Cerebellar cortex (tissue), 1 donor: ENCODE results near the gene ZMYM4.
"Not testable (repeated sequence)": the region's sequence is repeated elsewhere in the genome, so short reads cannot be mapped to it uniquely, and the experiment has no call there.

Source experiments
- DNase-seq: peaks from one replicate; pipeline ENCODE4 v3.0.0-alpha.2; 2015; ENCODE audit warnings: low spot score

Gene ZMYM4

GRCh38 chr1:35268282-35269200 lies at the start of gene ZMYM4:
ZMYM4 (plus strand) TSS chr1:35268709; CDS start chr1:35269047, 338 bp downstream.
- DNase-seq: peak; percentile 97

DNA sequence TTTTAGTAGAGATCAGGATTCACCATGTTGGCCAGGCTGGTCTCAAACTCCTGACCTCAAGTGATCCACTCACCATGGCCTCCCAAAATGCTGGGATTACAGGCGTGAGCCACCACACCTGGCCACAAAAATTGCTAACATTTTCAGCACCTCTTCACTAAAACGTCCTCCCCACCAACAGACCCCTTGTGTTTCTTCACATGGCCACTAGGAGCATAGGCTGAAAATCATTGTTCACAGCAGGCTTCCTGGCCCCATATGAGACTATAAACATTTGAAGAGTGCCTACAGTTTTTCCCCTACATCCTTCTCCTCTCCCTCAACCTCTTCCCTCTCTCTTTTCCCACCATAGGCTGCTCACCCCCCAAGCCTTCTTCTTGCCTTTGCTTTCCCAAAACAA lies 47.5 kb upstream of the ZMYM4 start:
- DNase-seq: peak; percentile 20

- DNase-seq: no peak
Measured at GRCh38 chr1:35222322-35223083, 46.0 kb upstream of the ZMYM4 start.

DNA sequence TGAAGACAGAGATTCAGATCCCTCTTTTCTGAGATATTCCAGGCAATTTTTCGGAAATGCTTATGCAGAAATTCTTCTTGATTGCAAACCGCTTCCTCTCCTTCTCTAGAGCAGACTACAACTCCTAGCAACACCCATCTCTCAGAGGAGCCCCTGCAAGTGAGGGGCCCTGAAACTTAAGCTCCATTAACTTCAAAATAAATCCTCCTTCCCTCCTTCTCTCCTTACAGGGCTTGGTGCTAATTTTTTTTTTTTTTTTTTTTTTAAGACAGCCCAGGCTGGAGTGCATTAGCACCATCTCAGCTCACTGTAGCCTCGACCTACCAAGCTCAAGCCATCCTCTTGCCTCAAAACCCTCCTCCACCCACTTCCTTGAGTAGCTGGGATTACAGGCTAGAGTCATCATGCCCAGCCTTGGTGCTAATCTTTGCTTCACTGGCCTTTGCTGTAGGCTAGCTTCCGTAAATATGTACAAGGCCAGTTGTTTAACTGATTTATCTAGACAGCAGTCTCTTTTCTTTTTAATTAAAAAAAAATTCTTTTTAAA lies 45.4 kb upstream of the ZMYM4 start:
- DNase-seq: no peak

DNA sequence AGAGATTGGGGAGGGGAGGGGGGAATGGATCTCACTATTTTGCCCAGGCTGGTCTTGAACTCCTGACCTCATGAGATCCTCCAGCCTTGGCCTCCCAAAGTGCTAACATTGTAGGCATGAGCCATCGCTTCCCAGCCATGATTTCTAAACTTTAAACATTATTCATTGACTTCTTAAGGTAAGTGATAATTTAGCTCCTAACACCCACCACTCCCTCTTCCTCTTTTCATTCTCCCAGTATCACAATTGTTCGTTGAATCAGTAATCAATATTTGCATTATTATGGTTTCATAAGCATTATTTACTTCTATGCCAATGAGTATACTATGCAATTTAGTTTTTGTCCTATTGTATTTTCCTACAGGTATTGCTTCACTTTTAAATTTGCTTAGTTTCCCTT lies 42.0 kb upstream of the ZMYM4 start:
- no peak for DNase-seq

DNA sequence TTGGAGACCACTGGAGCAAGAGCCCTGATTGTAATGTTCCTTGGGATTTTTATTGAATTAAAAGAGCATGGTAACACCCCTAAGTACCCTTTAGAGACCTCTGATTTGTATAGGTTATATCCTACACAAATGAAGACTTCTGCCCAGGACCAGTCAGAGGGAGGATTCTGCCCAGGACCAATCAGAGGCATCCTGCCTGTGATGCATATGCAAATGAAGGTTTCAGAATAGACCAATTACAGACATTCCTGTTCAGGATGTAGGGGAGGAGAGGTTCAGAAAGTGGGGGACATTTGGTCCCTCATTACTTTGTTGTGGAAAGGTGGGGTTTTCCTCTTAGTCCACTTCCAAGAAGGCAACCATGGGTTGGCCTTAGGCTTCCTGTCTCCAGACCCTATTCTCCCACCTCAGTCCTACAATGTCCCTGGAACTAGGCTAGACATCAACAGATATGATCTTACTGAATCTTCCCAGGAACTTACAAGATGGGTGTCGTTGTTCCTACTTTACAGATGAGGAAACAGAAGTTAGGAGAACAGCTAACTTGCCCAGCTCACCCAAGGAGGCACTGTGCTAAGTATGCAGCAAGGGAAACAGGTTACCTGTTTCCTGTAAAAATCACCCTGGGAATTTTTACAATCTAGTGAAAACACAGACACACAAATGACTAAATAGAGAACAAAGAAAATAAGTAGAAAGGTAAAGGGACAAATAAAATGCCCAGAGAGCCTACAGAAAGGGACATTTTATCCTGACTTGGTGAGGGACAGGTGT lies 38.7 kb upstream of the ZMYM4 start:
- no peak for DNase-seq

DNA sequence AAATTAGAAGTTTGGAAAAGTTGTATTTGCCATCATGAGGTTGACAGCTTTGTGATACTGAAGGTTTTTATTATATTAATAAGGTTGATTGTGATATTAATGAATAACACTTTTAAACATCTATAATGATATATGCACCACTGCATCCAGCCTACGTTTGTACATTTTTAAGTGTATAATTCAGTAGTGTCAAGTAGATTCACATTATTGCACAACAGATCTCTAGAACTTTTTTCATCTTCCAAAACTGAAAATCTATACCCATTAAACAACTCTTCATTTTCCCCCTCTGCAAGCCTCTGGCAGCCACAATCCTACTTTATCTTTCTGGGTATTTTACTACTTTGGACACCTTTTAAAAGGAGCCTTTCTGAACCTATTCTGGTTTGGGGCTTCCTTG lies 37.2 kb upstream of the ZMYM4 start:
- DNase-seq: no peak

GRCh38 chr1:35236772-35237171 lies 31.7 kb upstream of the ZMYM4 start:
- not testable (repeated sequence) for DNase-seq

DNA sequence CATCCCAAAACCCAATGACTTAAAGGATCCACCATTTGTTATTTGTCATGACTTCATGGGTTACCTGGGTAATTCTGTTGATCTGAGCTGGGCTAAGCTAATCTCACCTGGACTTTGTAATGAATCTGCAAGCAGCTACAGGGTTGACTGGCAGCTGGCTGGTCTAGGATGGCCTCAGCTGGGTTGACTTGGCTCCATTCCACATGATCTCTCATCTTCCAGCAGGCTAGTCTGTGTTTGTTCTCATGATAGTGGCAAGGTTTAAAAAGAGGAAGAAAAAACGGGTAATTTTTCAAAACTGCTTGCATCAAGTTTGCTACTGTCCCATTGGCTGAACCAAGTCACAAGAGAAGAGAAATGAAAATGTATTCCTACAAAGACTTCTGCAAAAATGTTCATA lies 24.8 kb upstream of the ZMYM4 start:
- no peak for DNase-seq

GRCh38 chr1:35247256-35247655 lies 21.3 kb upstream of the ZMYM4 start:
- no peak for DNase-seq

GRCh38 chr1:35253941-35254340 lies 14.6 kb upstream of the ZMYM4 start:
- no peak for DNase-seq

GRCh38 chr1:35255276-35255675 lies 13.2 kb upstream of the ZMYM4 start:
- DNase-seq: no peak

DNA sequence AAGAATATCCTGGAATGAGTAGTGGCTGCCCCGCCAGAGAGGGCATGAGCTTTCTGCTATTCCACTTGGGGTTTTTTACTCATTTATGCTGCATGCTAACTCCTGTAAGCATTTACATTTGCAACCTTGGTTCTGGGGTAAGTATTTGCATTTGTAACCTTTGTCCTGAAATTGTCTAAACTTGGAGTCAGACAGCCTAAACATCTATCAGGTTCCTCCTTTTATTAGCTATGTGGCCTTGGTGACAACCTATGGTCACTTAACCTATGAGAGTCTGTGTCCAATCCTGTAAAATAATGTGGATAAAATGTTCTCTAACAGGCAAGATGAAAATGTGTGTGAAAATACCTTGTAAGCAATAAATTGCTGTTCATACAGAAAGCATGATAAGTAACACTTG lies 8.9 kb upstream of the ZMYM4 start:
- no peak for DNase-seq

GRCh38 chr1:35261412-35262120 lies 6.9 kb upstream of the ZMYM4 start:
- no peak for DNase-seq

DNA sequence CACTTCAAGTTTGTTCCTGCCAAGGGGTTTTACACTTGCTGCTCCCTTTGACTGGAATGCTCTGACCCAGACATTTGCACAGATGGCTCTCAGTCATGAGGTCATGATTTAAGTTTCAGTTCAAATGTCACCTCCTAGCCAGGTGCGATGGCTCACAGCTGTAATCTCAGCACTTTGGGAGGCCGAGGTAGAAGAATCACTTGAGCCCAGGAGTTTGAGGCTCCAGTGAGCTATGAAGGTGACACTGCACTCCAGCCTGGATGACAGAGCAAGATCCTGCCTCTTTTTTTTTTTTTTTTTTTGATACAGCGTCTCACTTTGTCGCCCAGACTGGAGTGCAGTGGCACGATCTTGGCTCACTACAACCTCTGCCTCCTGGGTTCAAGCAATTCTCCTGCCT lies 4.5 kb upstream of the ZMYM4 start:
- DNase-seq: no peak

DNA sequence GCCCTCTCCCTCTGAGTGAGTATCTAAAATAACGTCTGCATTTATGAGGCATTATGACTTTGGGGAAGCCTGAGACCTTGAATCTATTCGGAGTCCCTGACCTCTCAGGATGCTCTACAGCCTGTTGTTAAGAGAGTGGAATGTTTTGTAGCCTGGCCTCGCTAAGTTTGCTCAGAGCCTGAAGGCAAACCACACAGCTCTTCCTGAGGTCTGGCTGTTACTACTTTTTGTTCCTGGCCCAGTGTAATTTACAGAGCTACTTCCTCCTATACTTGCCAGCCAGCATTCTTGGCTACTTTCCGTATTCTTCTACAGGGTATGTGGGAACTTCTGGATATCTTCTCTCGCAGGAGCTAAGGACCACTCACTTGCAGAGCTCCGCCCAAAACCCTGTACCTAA lies 3.6 kb upstream of the ZMYM4 start:
- DNase-seq: no peak

GRCh38 chr1:35266306-35266705 lies 2.2 kb upstream of the ZMYM4 start:
- no peak for DNase-seq

DNA sequence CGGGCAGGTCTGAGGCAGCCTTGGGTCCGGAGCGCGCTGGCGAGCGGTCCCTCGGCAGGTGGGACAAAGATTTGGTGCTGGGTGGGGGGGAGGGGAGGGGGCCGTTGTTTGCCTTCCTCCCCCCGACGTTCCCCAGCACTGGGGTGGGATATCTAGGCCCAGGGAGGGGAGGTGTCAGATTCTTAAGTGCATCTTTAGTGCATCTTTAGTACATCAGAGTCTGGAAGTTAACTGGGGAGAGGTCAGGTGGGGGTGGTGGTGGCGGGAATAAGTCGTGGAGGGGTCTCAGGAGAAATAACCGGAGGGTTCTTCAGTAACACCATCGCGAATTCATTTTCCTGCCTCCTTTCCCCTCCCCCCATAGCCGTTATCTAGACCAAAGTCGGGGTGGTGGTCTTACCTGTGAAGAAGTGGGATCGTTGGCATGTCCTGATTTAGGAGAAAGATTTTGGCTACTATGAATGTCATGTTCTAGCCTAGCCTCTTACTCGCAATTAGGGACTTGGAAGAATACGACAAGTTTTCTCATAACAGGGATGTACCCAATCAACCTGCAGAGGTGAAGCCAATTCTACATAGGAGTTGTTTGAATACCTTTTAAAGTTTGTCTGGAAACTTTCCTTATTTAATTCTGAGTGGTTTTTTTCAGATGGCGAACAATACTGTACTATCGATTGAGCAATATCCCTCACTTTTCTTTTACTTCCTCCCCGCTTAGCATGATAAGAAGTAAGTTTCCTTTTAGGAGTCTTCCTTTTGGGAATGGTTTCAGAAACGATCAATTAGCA lies 886 bp downstream of the ZMYM4 start:
- peak; percentile 17 for DNase-seq

- no peak for DNase-seq
Measured at GRCh38 chr1:35269989-35270289, 1.4 kb downstream of the ZMYM4 start.

DNA sequence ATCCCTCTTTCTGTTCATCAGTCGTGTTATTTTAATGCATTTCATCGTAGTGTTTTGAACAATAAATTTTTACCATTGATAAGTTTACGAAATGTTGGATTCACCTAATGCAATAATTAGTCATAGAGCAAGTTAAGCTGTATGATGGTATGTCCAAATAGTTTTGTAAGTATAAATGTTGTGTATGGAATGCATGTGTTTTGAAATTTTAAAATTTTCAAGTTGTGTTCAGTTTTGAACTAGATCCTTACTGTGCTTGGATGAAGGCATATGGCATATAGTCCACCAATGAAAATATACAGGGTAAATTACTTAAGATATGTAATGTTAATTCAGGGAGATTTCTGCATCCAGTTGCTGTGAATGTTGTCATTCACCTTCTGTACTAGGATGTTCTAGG lies 2.3 kb downstream of the ZMYM4 start:
- no peak for DNase-seq

DNA sequence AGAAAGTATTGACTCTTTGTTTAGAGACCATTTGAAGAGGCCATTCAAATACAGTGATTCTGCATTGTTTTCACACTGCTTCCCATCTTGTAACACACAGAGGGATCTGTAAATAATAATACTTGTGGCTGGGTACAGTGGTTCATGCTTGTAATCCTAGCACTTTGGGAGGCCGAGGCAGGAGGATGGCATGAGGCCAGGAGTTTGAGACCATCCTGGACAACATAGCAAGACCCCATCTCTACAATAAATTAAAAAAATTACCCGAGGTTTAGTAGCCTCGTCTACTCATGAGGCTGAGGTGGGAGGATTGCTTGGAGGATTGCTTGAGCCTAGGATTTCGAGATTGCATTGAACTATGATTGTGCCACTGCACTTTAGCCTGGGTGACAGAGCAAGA lies 5.7 kb downstream of the ZMYM4 start:
- no peak for DNase-seq
